NK-92 (cell line): ENCODE results near the gene SLC43A3.

Experiments
- DNase-seq: peaks from one replicate; lab custom pipeline; 2025; ENCODE audit not compliant: unreplicated experiment; lab: John Stamatoyannopoulos, UW

Gene SLC43A3

GRCh38 chr11:57426929-57427726 lies at the start of gene SLC43A3:
Gene SLC43A3, minus strand, starts transcription at chr11:57427121. Its CDS starts 949 bp downstream, at chr11:57426172.
- DNase-seq = no peak

DNA sequence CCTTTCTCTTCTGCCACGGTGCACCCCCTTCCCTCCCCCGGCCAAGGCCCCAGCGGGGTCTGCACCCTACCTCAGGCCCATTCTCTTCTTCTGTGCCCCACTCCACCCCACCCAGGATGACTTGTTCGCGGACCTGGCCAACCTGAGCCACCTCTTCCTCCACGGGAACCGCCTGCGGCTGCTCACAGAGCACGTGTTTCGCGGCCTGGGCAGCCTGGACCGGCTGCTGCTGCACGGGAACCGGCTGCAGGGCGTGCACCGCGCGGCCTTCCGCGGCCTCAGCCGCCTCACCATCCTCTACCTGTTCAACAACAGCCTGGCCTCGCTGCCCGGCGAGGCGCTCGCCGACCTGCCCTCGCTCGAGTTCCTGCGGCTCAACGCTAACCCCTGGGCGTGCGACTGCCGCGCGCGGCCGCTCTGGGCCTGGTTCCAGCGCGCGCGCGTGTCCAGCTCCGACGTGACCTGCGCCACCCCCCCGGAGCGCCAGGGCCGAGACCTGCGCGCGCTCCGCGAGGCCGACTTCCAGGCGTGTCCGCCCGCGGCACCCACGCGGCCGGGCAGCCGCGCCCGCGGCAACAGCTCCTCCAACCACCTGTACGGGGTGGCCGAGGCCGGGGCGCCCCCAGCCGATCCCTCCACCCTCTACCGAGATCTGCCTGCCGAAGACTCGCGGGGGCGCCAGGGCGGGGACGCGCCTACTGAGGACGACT lies 49.3 kb upstream of the SLC43A3 start:
- DNase-seq = no peak

GRCh38 chr11:57475671-57476046 lies 48.7 kb upstream of the SLC43A3 start:
- DNase-seq = no peak

DNA sequence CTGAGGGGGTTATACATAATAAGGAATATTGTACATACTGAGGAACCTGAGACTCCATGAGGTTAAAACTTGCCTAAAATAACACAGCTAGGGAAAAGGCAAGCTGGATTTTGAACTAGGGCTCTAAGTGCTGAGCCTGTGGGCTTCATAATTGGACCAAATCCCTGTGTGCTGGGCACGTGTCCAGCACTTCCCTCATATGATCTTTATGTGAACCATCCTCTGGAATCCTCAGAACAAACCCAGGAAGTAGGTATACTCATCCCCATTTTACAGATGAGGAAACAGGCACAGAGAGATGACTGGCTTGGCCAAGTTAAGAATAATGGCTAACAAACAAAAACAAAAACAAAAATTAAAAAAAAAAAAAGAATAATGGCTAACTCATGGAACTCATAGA lies 48.3 kb upstream of the SLC43A3 start:
- DNase-seq = no peak

GRCh38 chr11:57474803-57475115 lies 47.8 kb upstream of the SLC43A3 start:
- DNase-seq = no peak

DNA sequence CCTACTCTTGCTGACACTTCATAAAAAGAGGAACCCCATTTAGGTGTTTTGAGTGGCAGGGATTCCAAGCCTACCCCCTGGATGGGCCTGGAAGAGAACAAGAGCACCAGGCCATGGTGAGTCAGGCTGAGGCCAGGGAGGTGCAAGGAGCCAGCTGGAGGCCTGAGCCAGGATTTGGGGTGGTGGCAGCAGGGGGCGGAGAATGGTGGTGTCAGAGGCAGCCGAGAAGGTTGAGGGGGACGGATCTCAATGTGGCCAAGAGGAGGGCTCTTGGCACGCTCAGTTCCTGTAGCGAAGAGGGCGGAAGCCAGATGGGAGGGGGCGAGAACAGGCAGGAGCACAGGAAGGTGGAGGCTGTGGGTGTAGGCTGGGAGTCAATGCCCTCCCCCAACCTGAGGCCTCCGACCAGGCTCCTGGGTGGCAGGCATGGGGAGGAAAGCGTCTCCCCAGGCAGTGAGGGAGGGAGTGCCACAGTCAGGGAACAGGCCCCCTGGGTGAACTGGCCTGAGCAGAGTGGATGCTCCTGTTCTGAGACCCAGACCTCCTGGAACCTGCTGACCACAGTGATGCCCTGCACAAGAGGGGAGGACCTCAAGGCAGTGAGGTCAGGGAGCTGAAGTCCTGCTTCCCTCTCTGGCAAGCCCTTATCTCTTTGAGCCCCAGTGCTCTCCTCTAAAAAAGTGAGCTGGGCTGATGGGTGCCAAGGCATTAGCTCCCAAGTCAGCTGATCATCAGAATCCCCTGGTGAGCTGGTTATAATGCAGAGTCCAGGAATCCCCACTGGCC lies 47.3 kb upstream of the SLC43A3 start:
- DNase-seq = no peak

DNA sequence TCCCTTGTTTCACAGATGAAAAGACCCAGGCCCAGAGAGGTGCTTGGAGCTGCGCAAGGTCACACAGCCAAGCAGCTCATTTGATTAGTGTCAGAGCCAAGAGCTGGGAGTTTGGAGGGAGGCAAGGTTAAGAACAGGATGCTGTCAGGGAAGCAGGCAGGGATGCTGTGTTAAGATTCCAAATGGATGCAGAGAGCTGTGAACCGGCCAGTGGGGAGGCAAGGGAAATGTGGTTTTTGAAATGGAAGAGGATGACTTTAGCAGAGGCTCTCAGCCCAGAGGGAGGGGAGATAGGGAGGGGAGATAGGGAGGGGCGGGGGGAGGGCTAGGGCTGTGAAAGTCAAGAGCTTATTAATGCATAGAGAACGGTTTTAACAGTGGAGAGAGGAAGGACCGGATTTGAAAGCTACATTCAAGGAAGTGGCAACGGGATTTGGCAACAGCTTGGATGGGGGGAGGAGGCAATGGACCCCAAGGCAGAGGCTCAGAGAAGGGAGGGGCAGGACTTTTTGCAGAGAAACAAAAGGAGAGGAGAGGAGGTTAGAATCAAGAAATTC lies 46.4 kb upstream of the SLC43A3 start:
- no peak for DNase-seq

DNA sequence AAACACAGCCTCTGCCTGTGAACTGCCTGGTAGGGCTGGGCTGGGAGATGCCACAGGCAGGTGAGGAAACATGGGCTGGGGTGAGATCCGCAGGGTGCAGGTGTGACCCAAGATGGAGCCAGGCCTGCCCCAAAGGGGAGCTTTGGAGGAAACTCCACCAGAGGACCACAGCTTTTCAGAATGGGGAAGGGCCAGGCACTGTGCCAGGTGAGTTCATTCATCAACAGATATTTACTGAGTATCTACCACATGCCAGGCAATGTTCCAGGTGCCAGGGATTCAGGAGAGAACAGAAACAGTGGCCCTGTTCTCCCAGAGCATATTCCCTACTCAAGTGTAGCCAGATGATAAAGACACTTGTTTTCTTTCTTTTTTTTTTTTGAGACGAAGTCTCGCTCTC lies 44.6 kb upstream of the SLC43A3 start:
- DNase-seq = no peak

GRCh38 chr11:57469268-57469667 lies 42.3 kb upstream of the SLC43A3 start:
- no peak for DNase-seq

GRCh38 chr11:57468276-57468675 lies 41.4 kb upstream of the SLC43A3 start:
- no peak for DNase-seq

DNA sequence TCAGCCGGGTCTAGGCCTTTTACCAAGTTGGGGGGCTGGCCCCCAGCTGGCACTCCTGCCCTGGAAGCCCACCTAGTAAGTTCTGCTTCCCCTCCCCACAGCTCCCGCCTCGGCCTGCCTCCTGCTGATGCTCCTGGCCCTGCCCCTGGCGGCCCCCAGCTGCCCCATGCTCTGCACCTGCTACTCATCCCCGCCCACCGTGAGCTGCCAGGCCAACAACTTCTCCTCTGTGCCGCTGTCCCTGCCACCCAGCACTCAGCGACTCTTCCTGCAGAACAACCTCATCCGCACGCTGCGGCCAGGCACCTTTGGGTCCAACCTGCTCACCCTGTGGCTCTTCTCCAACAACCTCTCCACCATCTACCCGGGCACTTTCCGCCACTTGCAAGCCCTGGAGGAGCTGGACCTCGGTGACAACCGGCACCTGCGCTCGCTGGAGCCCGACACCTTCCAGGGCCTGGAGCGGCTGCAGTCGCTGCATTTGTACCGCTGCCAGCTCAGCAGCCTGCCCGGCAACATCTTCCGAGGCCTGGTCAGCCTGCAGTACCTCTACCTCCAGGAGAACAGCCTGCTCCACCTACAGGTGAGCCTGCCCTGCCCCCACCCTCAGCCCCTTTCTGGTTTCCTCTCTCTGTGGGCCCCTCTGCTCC lies 40.7 kb upstream of the SLC43A3 start:
- no peak for DNase-seq

- no peak for DNase-seq
Measured at GRCh38 chr11:57466680-57467079, 39.8 kb upstream of the SLC43A3 start.

DNA sequence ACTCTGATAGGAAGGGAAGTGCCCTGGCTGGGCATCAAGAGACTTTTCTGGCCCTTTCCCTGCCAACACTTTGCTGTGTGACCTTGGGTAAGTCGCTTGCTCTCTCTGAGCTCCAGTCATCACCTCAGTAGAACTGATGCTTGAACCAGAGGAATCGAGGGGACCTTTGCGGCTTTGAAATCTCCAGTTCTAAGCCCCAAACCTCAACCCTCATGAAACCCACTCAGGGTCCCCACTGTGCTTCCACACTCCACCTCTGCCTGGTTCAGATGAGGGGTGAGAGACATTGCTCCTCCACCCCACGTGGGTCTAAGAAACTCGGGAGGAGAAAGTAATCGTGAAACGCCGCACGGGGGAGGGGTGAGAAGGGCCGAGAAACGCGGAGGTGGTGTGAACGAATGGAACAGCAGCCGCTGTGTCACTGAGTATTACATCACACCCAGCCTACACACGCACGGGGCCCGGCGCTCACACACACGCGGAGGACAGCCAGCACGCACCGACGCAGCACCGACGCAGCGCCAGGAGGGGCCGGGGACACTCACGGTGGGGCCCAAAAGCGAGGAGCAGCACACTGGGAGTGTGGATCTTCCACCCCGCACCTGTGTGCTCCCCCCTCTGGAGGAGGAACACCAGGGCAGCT lies 37.7 kb upstream of the SLC43A3 start:
- DNase-seq = no peak

DNA sequence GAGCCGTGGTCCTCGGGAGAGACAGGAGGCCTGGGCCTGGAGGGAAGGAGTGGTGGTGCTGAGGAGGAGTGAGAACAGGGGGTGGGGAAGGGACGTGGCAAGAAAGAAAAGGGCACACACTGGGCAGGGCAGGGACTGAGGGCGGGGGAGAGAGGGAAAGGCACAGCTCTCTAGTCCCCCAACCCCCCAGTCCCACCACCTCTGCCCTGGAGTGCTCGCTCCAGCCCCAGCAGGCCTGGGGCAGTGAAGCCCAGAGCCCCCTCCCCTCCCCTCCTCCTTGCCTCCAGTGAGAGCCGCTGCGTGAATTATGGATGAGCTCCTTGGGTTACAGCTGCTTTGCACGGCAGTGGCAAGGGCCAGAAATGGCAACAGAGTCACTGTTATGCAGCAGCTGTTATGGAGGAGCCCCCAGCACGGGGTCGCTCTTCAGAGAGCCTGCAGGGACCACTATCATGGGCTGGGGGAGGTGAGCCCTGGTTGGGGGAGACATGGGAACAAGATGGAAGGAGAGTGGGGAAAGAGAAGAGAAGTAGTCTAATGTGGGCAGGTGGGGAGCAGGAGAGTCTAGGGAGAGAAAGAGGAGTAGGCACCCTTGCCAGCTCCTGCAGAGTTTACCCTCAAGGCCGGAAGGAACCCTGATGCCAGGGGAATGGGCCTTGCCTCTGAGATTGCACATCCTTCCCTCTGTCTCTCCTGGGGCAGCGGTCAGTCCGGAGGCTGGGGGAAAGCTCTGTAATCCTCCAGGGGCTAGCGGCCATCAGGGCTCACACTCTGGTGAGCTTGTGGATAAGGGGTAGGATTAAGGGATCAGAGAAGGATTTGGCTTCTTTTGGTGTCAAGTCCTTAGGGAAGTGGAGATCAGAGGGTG lies 37.0 kb upstream of the SLC43A3 start:
- no peak for DNase-seq

- no peak for DNase-seq
Measured at GRCh38 chr11:57462597-57462996, 35.7 kb upstream of the SLC43A3 start.

DNA sequence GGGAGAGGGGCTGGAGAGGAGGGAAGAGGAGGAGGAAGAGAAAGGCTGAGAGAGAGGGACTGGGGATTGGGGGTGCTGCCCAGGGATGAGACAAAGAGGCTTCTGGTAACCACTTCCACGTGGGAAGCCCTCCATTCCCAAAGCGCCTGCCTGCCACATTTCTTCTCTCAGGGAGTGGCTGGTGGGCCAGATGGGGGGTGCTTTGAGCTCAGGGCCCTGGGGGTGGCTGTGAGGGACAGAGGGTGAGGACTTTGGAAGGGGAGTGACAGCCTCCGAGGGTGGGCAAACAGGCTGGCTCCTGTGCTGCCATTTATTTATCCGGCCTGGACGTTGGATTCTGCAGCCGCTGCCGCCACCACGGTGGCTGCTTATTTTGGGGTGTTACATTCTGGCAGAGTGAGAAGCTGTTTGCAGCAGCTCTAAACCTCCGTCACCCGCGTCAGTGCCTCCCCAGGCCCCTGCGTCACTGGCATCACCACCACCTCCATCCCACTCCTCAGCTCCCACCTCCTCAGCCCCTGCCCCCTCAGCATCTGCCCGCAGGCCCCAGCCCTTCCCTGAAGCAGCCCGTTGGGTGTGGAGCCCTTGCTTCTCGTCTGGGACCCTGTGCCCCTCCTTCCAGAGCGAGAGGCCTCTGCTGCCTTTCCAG lies 35.0 kb upstream of the SLC43A3 start:
- no peak for DNase-seq

- no peak for DNase-seq
Measured at GRCh38 chr11:57460758-57461749, 34.1 kb upstream of the SLC43A3 start.
